Neural progenitor cell (in vitro differentiated cells): Measurements from ENCODE around the gene SALL3. TPM values are rescaled to one million over a fixed set of nuclear protein-coding genes. Genes with fewer than 3 reads are reported as not detected.

Source experiments
- DNase-seq: peaks from one replicate; pipeline ENCODE4 v3.0.0-alpha.2; 2016; ENCODE audit warnings: low spot score
- H2AFZ ChIP-seq: fragments of 200-600 bp; sonication (generic); replicated peaks from 2 replicates; pipeline ENCODE4 v1.6.1; 2016; ENCODE audit warnings: antibody characterized with exemption
- H3F3A ChIP-seq: fragments of 200-600 bp; sonication (generic); 2 replicates; pipeline ENCODE4 v1.6.1; 2016; ENCODE audit warnings: antibody characterized with exemption, low read depth
- H3K27ac ChIP-seq: fragments of 200-600 bp; sonication (generic); 2 replicates; pipeline ENCODE4 v1.5.1; 2016; ENCODE audit warnings: mild to moderate bottlenecking
- H3K27me3 ChIP-seq: fragments of 200-600 bp; sonication (generic); 2 replicates; pipeline ENCODE4 v1.6.1; 2016; ENCODE audit warnings: mild to moderate bottlenecking, moderate library complexity
- H3K36me3 ChIP-seq: fragments of 200-600 bp; sonication (generic); 2 replicates; pipeline ENCODE4 v1.5.1; 2016
- H3K4me1 ChIP-seq: fragments of 200-600 bp; sonication (generic); 2 replicates; pipeline ENCODE4 v1.6.1; 2016; ENCODE audit warnings: mixed run types
- H3K4me2 ChIP-seq: fragments of 200-600 bp; sonication (generic); 2 replicates; pipeline ENCODE4 v1.6.1; 2016
- H3K4me3 ChIP-seq: fragments of 200-600 bp; sonication (generic); 2 replicates; pipeline ENCODE4 v1.5.1; 2016
- H3K79me2 ChIP-seq: fragments of 200-600 bp; sonication (generic); 2 replicates; pipeline ENCODE4 v1.6.1; 2016; ENCODE audit warnings: low read depth
- H3K9ac ChIP-seq: fragments of 200-600 bp; sonication (generic); 2 replicates; pipeline ENCODE4 v1.6.1; 2016
- H3K9me3 ChIP-seq: fragments of 200-600 bp; sonication (generic); 2 replicates; pipeline ENCODE4 v1.5.1; 2016; ENCODE audit warnings: low read depth
- H4K20me1 ChIP-seq: fragments of 200-600 bp; sonication (generic); 2 replicates; pipeline ENCODE4 v1.6.1; 2016; ENCODE audit warnings: low read depth
- H3K27ac Mint-ChIP-seq: 3 replicates; pipeline ENCODE4 v1.8.0; 2021; ENCODE audit warnings: mixed read lengths
- H3K27me3 Mint-ChIP-seq: 2 replicates; pipeline ENCODE4 v1.8.0; 2022; ENCODE audit warnings: low read depth, mild to moderate bottlenecking, inconsistent platforms, moderate library complexity, mixed read lengths; ENCODE audit not compliant: insufficient read depth
- H3K36me3 Mint-ChIP-seq: 3 replicates; pipeline ENCODE4 v1.8.0; 2021; ENCODE audit warnings: mixed read lengths
- H3K4me1 Mint-ChIP-seq: 3 replicates; pipeline ENCODE4 v1.8.0; 2021; ENCODE audit warnings: mixed read lengths
- H3K4me3 Mint-ChIP-seq: 3 replicates; pipeline ENCODE4 v1.8.0; 2021; ENCODE audit warnings: mild to moderate bottlenecking, moderate library complexity, mixed read lengths
- H3K9me3 Mint-ChIP-seq: 3 replicates; pipeline ENCODE4 v1.8.0; 2020; ENCODE audit warnings: mixed read lengths
- EZH2 ChIP-seq: fragments of 200-600 bp; sonication (generic); IDR thresholded peaks from 2 replicates; pipeline ENCODE4 v1.6.1; 2017; ENCODE audit warnings: antibody characterized with exemption, mild to moderate bottlenecking, moderate library complexity
- EZH2phosphoT487 ChIP-seq: fragments of 200-600 bp; sonication (generic); IDR thresholded peaks from 2 replicates; pipeline ENCODE4 v1.6.1; 2017; ENCODE audit warnings: antibody characterized with exemption
- total RNA-seq: library from RNA; depleted of rRNA; stranded (reverse); fragments of >200 nt; gene quantifications from 2 replicates; pipeline ENCODE4 v1.2.3, GENCODE V29; 2015; ENCODE audit warnings: low replicate concordance
- TF ChIP-seq, protein P1 (sequence below): fragments of 200-600 bp; sonication (generic); IDR thresholded peaks from 2 replicates; pipeline ENCODE4 v1.5.1; 2017; ENCODE audit warnings: antibody characterized with exemption, mild to moderate bottlenecking

Gene SALL3
- total RNA-seq, 1 donor from 2014 or later: 27.7 TPM

GRCh38 chr18:79011300-79011870, 31.8 kb downstream of the SALL3 start:
- no peaks in the 10 kb centered on the region for H3K4me1 Mint-ChIP-seq
- peaks cover 2% of the 10 kb centered on the region for H3K36me3 Mint-ChIP-seq
- Histone ChIP-seq H3K27me3 (no peaks in the 10 kb centered on the region), H4K20me1 (no peaks in the 10 kb centered on the region), H2AFZ (no peak overlapping the region), H3K9ac (no peak overlapping the region), H3K36me3 (no peaks in the 10 kb centered on the region), H3K9me3 (no peaks in the 10 kb centered on the region), H3F3A (no peaks in the 10 kb centered on the region), H3K79me2 (no peaks in the 10 kb centered on the region), H3K4me1 (no peaks in the 10 kb centered on the region), H3K4me3 (no peak overlapping the region), H3K27ac (no peak overlapping the region), H3K4me2 (no peak overlapping the region)
- no peak overlapping the region for H3K27ac Mint-ChIP-seq
- peaks cover 3% of the 10 kb centered on the region for H3K9me3 Mint-ChIP-seq
- no peak overlapping the region for H3K4me3 Mint-ChIP-seq
- TF ChIP-seq EZH2: no peak
- TF ChIP-seq, protein P1, sequence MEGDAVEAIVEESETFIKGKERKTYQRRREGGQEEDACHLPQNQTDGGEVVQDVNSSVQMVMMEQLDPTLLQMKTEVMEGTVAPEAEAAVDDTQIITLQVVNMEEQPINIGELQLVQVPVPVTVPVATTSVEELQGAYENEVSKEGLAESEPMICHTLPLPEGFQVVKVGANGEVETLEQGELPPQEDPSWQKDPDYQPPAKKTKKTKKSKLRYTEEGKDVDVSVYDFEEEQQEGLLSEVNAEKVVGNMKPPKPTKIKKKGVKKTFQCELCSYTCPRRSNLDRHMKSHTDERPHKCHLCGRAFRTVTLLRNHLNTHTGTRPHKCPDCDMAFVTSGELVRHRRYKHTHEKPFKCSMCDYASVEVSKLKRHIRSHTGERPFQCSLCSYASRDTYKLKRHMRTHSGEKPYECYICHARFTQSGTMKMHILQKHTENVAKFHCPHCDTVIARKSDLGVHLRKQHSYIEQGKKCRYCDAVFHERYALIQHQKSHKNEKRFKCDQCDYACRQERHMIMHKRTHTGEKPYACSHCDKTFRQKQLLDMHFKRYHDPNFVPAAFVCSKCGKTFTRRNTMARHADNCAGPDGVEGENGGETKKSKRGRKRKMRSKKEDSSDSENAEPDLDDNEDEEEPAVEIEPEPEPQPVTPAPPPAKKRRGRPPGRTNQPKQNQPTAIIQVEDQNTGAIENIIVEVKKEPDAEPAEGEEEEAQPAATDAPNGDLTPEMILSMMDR: no peak
- no peak for TF ChIP-seq EZH2phosphoT487
- peaks cover 2% of the 10 kb centered on the region for H3K27me3 Mint-ChIP-seq
- no peak for DNase-seq

- Histone ChIP-seq H4K20me1 (no peaks in the 10 kb centered on the region), H3K79me2 (no peaks in the 10 kb centered on the region), H3K27me3 (no peaks in the 10 kb centered on the region), H3K4me3 (no peak overlapping the region), H3K4me1 (no peaks in the 10 kb centered on the region), H3K9me3 (no peaks in the 10 kb centered on the region), H3K4me2 (no peak overlapping the region), H3K36me3 (no peaks in the 10 kb centered on the region), H3F3A (no peaks in the 10 kb centered on the region), H2AFZ (no peak overlapping the region), H3K27ac (no peak overlapping the region), H3K9ac (no peak overlapping the region)
- H3K27ac Mint-ChIP-seq: no peak overlapping the region
- H3K36me3 Mint-ChIP-seq: peaks cover 2% of the 10 kb centered on the region
- no peaks in the 10 kb centered on the region for H3K27me3 Mint-ChIP-seq
- no peak overlapping the region for H3K4me3 Mint-ChIP-seq
- TF ChIP-seq EZH2 (no peak), EZH2phosphoT487 (no peak)
- TF ChIP-seq, protein P1: no peak
- peaks cover 3% of the 10 kb centered on the region for H3K9me3 Mint-ChIP-seq
- no peaks in the 10 kb centered on the region for H3K4me1 Mint-ChIP-seq
- no peak for DNase-seq
Measured at GRCh38 chr18:79013869-79014268, 34.3 kb downstream of the SALL3 start.

GRCh38 chr18:79018911-79019310, 39.3 kb downstream of the SALL3 start:
- Histone ChIP-seq H3K79me2 (no peaks in the 10 kb centered on the region), H4K20me1 (no peaks in the 10 kb centered on the region), H3K27me3 (no peaks in the 10 kb centered on the region), H3K4me1 (no peaks in the 10 kb centered on the region), H3K9me3 (no peaks in the 10 kb centered on the region), H3K4me3 (no peak overlapping the region), H3K4me2 (no peak overlapping the region), H3K9ac (no peak overlapping the region), H3F3A (no peaks in the 10 kb centered on the region), H2AFZ (no peak overlapping the region), H3K27ac (no peak overlapping the region), H3K36me3 (no peaks in the 10 kb centered on the region)
- peaks cover 3% of the 10 kb centered on the region for H3K27me3 Mint-ChIP-seq
- H3K27ac Mint-ChIP-seq: no peak overlapping the region
- H3K9me3 Mint-ChIP-seq: peaks cover 4% of the 10 kb centered on the region
- no peaks in the 10 kb centered on the region for H3K4me1 Mint-ChIP-seq
- no peaks in the 10 kb centered on the region for H3K36me3 Mint-ChIP-seq
- no peak for DNase-seq
- no peak overlapping the region for H3K4me3 Mint-ChIP-seq
- no peak for TF ChIP-seq EZH2
- TF ChIP-seq EZH2phosphoT487: no peak
- TF ChIP-seq, protein P1: no peak
